Measurements from ENCODE around the gene GABARAP.

GABARAP gene

GRCh38 chr17:7283471-7284216 is 41.4 kb upstream of the GABARAP start:
- DNase-seq (ENCODE audit: extremely low spot score) = no peak
- TF ChIP-seq CTCF (IDR thresholded peaks at IDR 0.05; ENCODE audit: control extremely low read depth, extremely low read depth, low read depth, missing control alignments) = no peak
- ChIA-PET POLR2A (no interaction called here), CTCF (interaction anchor here (1.3 to 8.4 kb wide), 3 partner anchors 9 to 27 kb away, joined by 3 to 80 read pairs (median 20); no protein-coding TSS in a partner anchor)

GRCh38 chr17:7282752-7283321 is 40.6 kb upstream of the GABARAP start:
- POLR2A ChIA-PET = interaction anchor here (0.6 kb wide), 1 partner anchor 277 kb away, joined by 3 read pairs; no protein-coding TSS in a partner anchor
- TF ChIP-seq CTCF (IDR thresholded peaks at IDR 0.05; ENCODE audit: control extremely low read depth, extremely low read depth, low read depth, missing control alignments) = no peak
- CTCF ChIA-PET = interaction anchor here (1.3 to 8.4 kb wide), 4 partner anchors 9 to 26 kb away, joined by 3 to 80 read pairs (median 14); no protein-coding TSS in a partner anchor
- DNase-seq (ENCODE audit: extremely low spot score) = peak; percentile 26

GRCh38 chr17:7281953-7282751 is 39.9 kb upstream of the GABARAP start:
- DNase-seq (ENCODE audit: extremely low spot score) = no peak
- ChIA-PET CTCF (interaction anchor here (1.2 to 8.4 kb wide), 4 partner anchors 10 to 25 kb away, joined by 3 to 80 read pairs (median 14); no protein-coding TSS in a partner anchor), POLR2A (interaction anchor here (0.6 to 1.6 kb wide), 2 partner anchors 203 to 276 kb away, joined by 3 read pairs; no protein-coding TSS in a partner anchor)
- no peak for TF ChIP-seq CTCF (IDR thresholded peaks at IDR 0.05; ENCODE audit: control extremely low read depth, extremely low read depth, low read depth, missing control alignments)

- TF ChIP-seq CTCF (IDR thresholded peaks at IDR 0.05; ENCODE audit: control extremely low read depth, extremely low read depth, low read depth, missing control alignments) = no peak
- DNase-seq (ENCODE audit: extremely low spot score) = peak; percentile 97
- CTCF ChIA-PET = interaction anchor here (0.6 to 8.4 kb wide), 18 partner anchors 9 to 406 kb away, joined by 3 to 80 read pairs (median 4); partner anchors contain the start of genes TP53 and WRAP53
- POLR2A ChIA-PET = interaction anchor here (1.6 kb wide), 1 partner anchor 204 kb away, joined by 3 read pairs; no protein-coding TSS in a partner anchor
These were observed 39.1 kb upstream of the GABARAP start, which contains the start of gene SLC2A4 for GRCh38 chr17:7281074-7281952. TSS of gene SLC2A4 (plus strand) at chr17:7281718. CDS start at chr17:7281935, 217 bp downstream.

- peak; percentile 89 for DNase-seq (ENCODE audit: extremely low spot score)
- peak; percentile 95 for TF ChIP-seq CTCF (IDR thresholded peaks at IDR 0.05; ENCODE audit: control extremely low read depth, extremely low read depth, low read depth, missing control alignments)
- POLR2A ChIA-PET = interaction anchor here (0.5 to 1.6 kb wide), 2 partner anchors 205 to 555 kb away, joined by 3 read pairs; no protein-coding TSS in a partner anchor
- CTCF ChIA-PET = interaction anchor here (0.6 to 8.4 kb wide), 22 partner anchors 12 to 407 kb away, joined by 3 to 80 read pairs (median 4); partner anchors contain the start of genes ACAP1, TP53 and WRAP53
These were observed 38.3 kb upstream of the GABARAP start for GRCh38 chr17:7280519-7281073.
